Activated CD4-positive, alpha-beta T cell treated with anti-CD3 and anti-CD28 coated beads, Interleukin-10, Interleukin-2, amounts not matched to agents 100 ng/mL and 50 ng/mL, durations not matched to agents 16 hours and 8 hours (primary cell): Measurements from ENCODE around the gene PPM1F.
"Not testable (repeated sequence)": the region's sequence is repeated elsewhere in the genome, so short reads cannot be mapped to it uniquely, and the experiment has no call there.

ENCODE experiments used
- DNase-seq: peaks from one replicate; pipeline ENCODE4 v3.0.0-alpha.2; 2020

PPM1F gene

GRCh38 chr22:21918466-21919185 is 34.0 kb downstream of the PPM1F start:
- no peak for DNase-seq

- no peak for DNase-seq
Observed at GRCh38 chr22:21917959-21918261, 34.7 kb downstream of the PPM1F start.

GRCh38 chr22:21917181-21917958 is 35.3 kb downstream of the PPM1F start:
- DNase-seq = no peak

GRCh38 chr22:21916309-21916918 is 36.2 kb downstream of the PPM1F start:
- no peak for DNase-seq

GRCh38 chr22:21915624-21916308 is 36.9 kb downstream of the PPM1F start:
- DNase-seq = no peak

- not testable (repeated sequence) for DNase-seq
Observed at GRCh38 chr22:21914033-21914642, 38.5 kb downstream of the PPM1F start.

- DNase-seq = not testable (repeated sequence)
Observed at GRCh38 chr22:21910367-21910766, 42.3 kb downstream of the PPM1F start.

GRCh38 chr22:21909871-21910270 is 42.8 kb downstream of the PPM1F start:
- no peak for DNase-seq

- no peak for DNase-seq
Observed at GRCh38 chr22:21907638-21908522, 44.8 kb downstream of the PPM1F start.

GRCh38 chr22:21905234-21905633 is 47.4 kb downstream of the PPM1F start:
- DNase-seq = not testable (repeated sequence)

- DNase-seq = no peak
Observed at GRCh38 chr22:21904250-21904789, 48.3 kb downstream of the PPM1F start.

- no peak for DNase-seq
Observed at GRCh38 chr22:21903283-21903682, 49.4 kb downstream of the PPM1F start.

- DNase-seq = no peak
Observed at GRCh38 chr22:21902296-21903087, 50.2 kb downstream of the PPM1F start.

- no peak for DNase-seq
Observed at GRCh38 chr22:21898354-21898896, 54.2 kb downstream of the PPM1F start.

GRCh38 chr22:21896951-21897513 is 55.6 kb downstream of the PPM1F start:
- DNase-seq = no peak

- not testable (repeated sequence) for DNase-seq
Observed at GRCh38 chr22:21896275-21896674, 56.4 kb downstream of the PPM1F start.

- DNase-seq = no peak
Observed at GRCh38 chr22:21894799-21895198, 57.8 kb downstream of the PPM1F start.

GRCh38 chr22:21889251-21889990 is 63.2 kb downstream of the PPM1F start:
- DNase-seq = no peak

GRCh38 chr22:21887841-21888240 is 64.8 kb downstream of the PPM1F start:
- DNase-seq = no peak
